SK-N-SH (cell line): ENCODE measurements around the gene ZNF837. TPM values are rescaled to one million over a fixed set of nuclear protein-coding genes. Genes with fewer than 3 reads are reported as not detected.

Experiments used
- CTCF ChIA-PET: fragments of 300-600, 350-600 bp; formaldehyde crosslinking; extraction: SDS; loops from one replicate; lab custom pipeline; 2021; lab: Yijun Ruan, JAX
- POLR2A ChIA-PET: fragments of 350-600 bp; sonication (Branson Sonifier 250); formaldehyde crosslinking; extraction: SDS; loops from one replicate; lab custom pipeline; 2020; ENCODE audit warnings: antibody characterized with exemption, inconsistent platforms; lab: Yijun Ruan, JAX
- DNase-seq: peaks from one replicate; pipeline ENCODE4 v3.0.0; 2012
- H2AFZ ChIP-seq: fragments of 200-600 bp; sonication (generic); 2 replicates; pipeline ENCODE4 v1.8.1; 2016; ENCODE audit warnings: antibody characterized with exemption, mild to moderate bottlenecking, low read depth
- H3F3A ChIP-seq: fragments of 200-600 bp; sonication (generic); replicated peaks from 2 replicates; pipeline ENCODE3; 2016; ENCODE audit warnings: antibody characterized with exemption, mild to moderate bottlenecking; ENCODE audit not compliant: insufficient read depth
- H3K27ac ChIP-seq, 2 experiments: fragments of 200-500 bp in 1 of 2; fragments of 200-600 bp in 1 of 2; sonication (Bioruptor generic) in 1 of 2; sonication (generic), shearing (Covaris generic) in 1 of 2; 2 replicates each; pipeline versions ENCODE4 v1.5.1 to v1.6.1; 2014 to 2016; ENCODE audit warnings: low read depth in 2 of 2, inconsistent platforms in 1 of 2, low read length in 1 of 2, mild to moderate bottlenecking in 1 of 2, mixed read lengths in 1 of 2
- H3K27me3 ChIP-seq: fragments of 200-600 bp; sonication (generic), shearing (Covaris generic); 2 replicates; pipeline ENCODE4 v1.6.1; 2016; ENCODE audit warnings: mixed run types; ENCODE audit not compliant: insufficient read depth
- H3K36me3 ChIP-seq, 2 experiments: fragments of 200-500 bp in 1 of 2; fragments of 200-600 bp in 1 of 2; sonication (Bioruptor generic) in 1 of 2; sonication (generic) in 1 of 2; replicated peaks in 1 of 2; 2 replicates each; pipeline versions ENCODE3 to v1.5.1; 2014 to 2016; ENCODE audit warnings: low read length in 1 of 2, mild to moderate bottlenecking in 1 of 2; ENCODE audit not compliant: insufficient read depth in 2 of 2, control insufficient read depth in 1 of 2
- H3K4me1 ChIP-seq, 2 experiments: fragments of 200-500 bp in 1 of 2; fragments of 200-600 bp in 1 of 2; sonication (Bioruptor generic) in 1 of 2; sonication (generic), shearing (Covaris generic) in 1 of 2; 2 replicates each; pipeline versions ENCODE4 v1.5.1 to v1.6.1; 2014 to 2016; ENCODE audit warnings: low read depth in 1 of 2, low read length in 1 of 2, mixed run types in 1 of 2; ENCODE audit not compliant: insufficient read depth in 2 of 2, control insufficient read depth in 1 of 2
- H3K4me2 ChIP-seq: fragments of 200-600 bp; sonication (generic), shearing (Covaris generic); 2 replicates; pipeline ENCODE4 v1.6.1; 2017; ENCODE audit warnings: mixed run types
- H3K4me3 ChIP-seq, 2 experiments: fragments of 200-500 bp in 1 of 2; fragments of 200-600 bp in 1 of 2; sonication (Bioruptor generic) in 1 of 2; sonication (generic), shearing (Covaris generic) in 1 of 2; 2 replicates each; pipeline versions ENCODE4 v1.5.1 to v1.8.1; 2014 to 2016; ENCODE audit warnings: low read depth in 2 of 2, inconsistent platforms in 1 of 2, low read length in 1 of 2, mild to moderate bottlenecking in 1 of 2, mixed read lengths in 1 of 2, moderate library complexity in 1 of 2
- H3K79me2 ChIP-seq: fragments of 200-600 bp; sonication (generic); 2 replicates; pipeline ENCODE4 v1.8.1; 2017; ENCODE audit warnings: mild to moderate bottlenecking; ENCODE audit not compliant: insufficient read depth
- H3K9ac ChIP-seq: fragments of 200-600 bp; sonication (generic); 2 replicates; pipeline ENCODE4 v1.6.1; 2017; ENCODE audit warnings: mixed run types
- H3K9me2 ChIP-seq: fragments of 200-600 bp; sonication (generic); 2 replicates; pipeline ENCODE4 v1.6.1; 2017; ENCODE audit warnings: mixed run types
- H3K9me3 ChIP-seq: fragments of 200-600 bp; sonication (generic); 2 replicates; pipeline ENCODE4 v1.6.1; 2017; ENCODE audit warnings: mixed run types, mild to moderate bottlenecking, moderate library complexity
- H4K20me1 ChIP-seq: fragments of 200-600 bp; sonication (generic); 2 replicates; pipeline ENCODE4 v1.6.1; 2017; ENCODE audit warnings: mild to moderate bottlenecking, mixed run types; ENCODE audit not compliant: insufficient read depth
- CHD2 ChIP-seq: fragments of 150-350 bp; IDR thresholded peaks from 2 replicates; pipeline ENCODE4 v1.6.1; 2018; ENCODE audit warnings: low read length; ENCODE audit not compliant: partially characterized antibody
- ELF1 ChIP-seq: IDR thresholded peaks from 2 replicates; pipeline ENCODE4 v1.4.0; 2012
- EP300 ChIP-seq, 2 experiments: IDR thresholded peaks; 2 replicates each; pipeline versions ENCODE4 v1.4.0 to v1.6.1; 2012; ENCODE audit warnings: borderline replicate concordance in 1 of 2, low read depth in 1 of 2, low read length in 1 of 2
- EZH2phosphoT487 ChIP-seq: fragments of 200-600 bp; sonication (generic); IDR thresholded peaks from 2 replicates; pipeline ENCODE4 v1.6.1; 2017; ENCODE audit warnings: low read depth, mixed run types, mild to moderate bottlenecking, antibody characterized with exemption, moderate library complexity, borderline replicate concordance
- GABPA ChIP-seq: IDR thresholded peaks from 2 replicates; pipeline ENCODE4 v1.4.0; 2012; ENCODE audit warnings: low read depth, mild to moderate bottlenecking
- GATA2 ChIP-seq: sonication (generic); formaldehyde crosslinking; IDR thresholded peaks from 2 replicates; pipeline ENCODE4 v1.5.0; 2020; ENCODE audit warnings: mild to moderate bottlenecking, missing genetic modification reagents
- IRF3 ChIP-seq: fragments of 150-350 bp; IDR thresholded peaks from 2 replicates; pipeline ENCODE4 v1.6.1; 2016; ENCODE audit warnings: mild to moderate bottlenecking, low read depth, low read length
- MEF2A ChIP-seq: IDR thresholded peaks from 2 replicates; pipeline ENCODE4 v1.4.0; 2012; ENCODE audit warnings: low read depth, borderline replicate concordance
- MXI1 ChIP-seq: IDR thresholded peaks from 2 replicates; pipeline ENCODE4 v1.6.1; 2012; ENCODE audit warnings: mild to moderate bottlenecking, low read depth, low read length, improper control_type of control experiment
- NFIC ChIP-seq: IDR thresholded peaks from 2 replicates; pipeline ENCODE4 v1.4.0; 2012; ENCODE audit warnings: borderline replicate concordance
- PBX3 ChIP-seq: IDR thresholded peaks from 2 replicates; pipeline ENCODE4; 2012
- POLR2AphosphoS5 ChIP-seq: IDR thresholded peaks from 2 replicates; pipeline ENCODE4 v1.6.1; 2012; ENCODE audit warnings: low read depth, low read length
- RCOR1 ChIP-seq: fragments of 150-350 bp; IDR thresholded peaks from 2 replicates; pipeline ENCODE4 v1.6.1; 2017; ENCODE audit warnings: antibody characterized with exemption, low read length
- REST ChIP-seq: IDR thresholded peaks from 2 replicates; pipeline ENCODE4 v1.6.1; 2012; ENCODE audit warnings: mild to moderate bottlenecking, low read depth, low read length, moderate library complexity
- RXRA ChIP-seq: IDR thresholded peaks from 2 replicates; pipeline ENCODE4 v1.4.0; 2012; ENCODE audit warnings: low read depth, mild to moderate bottlenecking, borderline replicate concordance
- TAF1 ChIP-seq: IDR thresholded peaks from 2 replicates; pipeline ENCODE4 v1.6.1; 2012; ENCODE audit warnings: low read depth, mild to moderate bottlenecking, low read length, moderate library complexity, borderline replicate concordance
- TCF12 ChIP-seq: IDR thresholded peaks from 2 replicates; pipeline ENCODE4 v1.4.0; 2012
- TEAD4 ChIP-seq: IDR thresholded peaks from 2 replicates; pipeline ENCODE4 v1.4.0; 2012; ENCODE audit warnings: mild to moderate bottlenecking, borderline replicate concordance; ENCODE audit not compliant: insufficient read depth
- WGBS: methylation state at CpG from one replicate; pipeline ENCODE4 v1.1.6; 2017; ENCODE audit warnings: low lambda C conversion rate; 5-methylcytosine and 5-hydroxymethylcytosine counted together
- polyA plus RNA-seq, 3 experiments: library from polyadenylated mRNA; depleted of rRNA; stranded (reverse); fragments of >200 nt; gene quantifications; 2 replicates each; pipeline ENCODE4 v1.2.3, GENCODE V29; 2012

The ZNF837 gene
- polyA plus RNA-seq, 1 of the 3 experiments (the other 2 are of a cell fraction): 1.6 TPM

GRCh38 chr19:58350871-58351557, 29.8 kb downstream of the ZNF837 start:
- no peaks in the 10 kb centered on the region for H3F3A ChIP-seq
- H3K9ac ChIP-seq: no peak overlapping the region
- no peaks in the 10 kb centered on the region for H3K27me3 ChIP-seq
- peaks cover 0 to 3% of the 10 kb centered on the region in 2 experiments; a peak in 2 of 4 replicates for H3K4me1 ChIP-seq
- H4K20me1 ChIP-seq: no peaks in the 10 kb centered on the region
- H3K9me2 ChIP-seq: no peaks in the 10 kb centered on the region
- no peaks in the 10 kb centered on the region for H3K9me3 ChIP-seq
- POLR2A ChIA-PET: no interaction called here
- H3K79me2 ChIP-seq: peaks cover 43% of the 10 kb centered on the region
- H2AFZ ChIP-seq: no peak overlapping the region
- H3K4me3 ChIP-seq: no peak overlapping the region
- TF ChIP-seq MEF2A (no peak), MXI1 (no peak), NFIC (no peak)
- no peak for DNase-seq
- CTCF ChIA-PET: interaction anchor here (1.3 kb wide), 1 partner anchor 23 kb away, joined by 4 read pairs; no protein-coding TSS in a partner anchor
- no peak overlapping the region for H3K27ac ChIP-seq
- peaks cover 2 to 4% of the 10 kb centered on the region in 2 experiments for H3K36me3 ChIP-seq
- no peak overlapping the region for H3K4me2 ChIP-seq
- WGBS: 95% methylated on average over 29 of the region's 34 CpGs

- Histone ChIP-seq H3K36me3 (peaks cover 2 to 8% of the 10 kb centered on the region in 2 experiments), H3K9ac (no peak overlapping the region), H4K20me1 (no peaks in the 10 kb centered on the region), H2AFZ (no peak overlapping the region), H3K4me1 (peaks cover 0 to 6% of the 10 kb centered on the region in 2 experiments; a peak in 2 of 4 replicates), H3K27ac (no peak overlapping the region), H3K79me2 (peaks cover 50% of the 10 kb centered on the region), H3K4me3 (no peak overlapping the region), H3K9me2 (no peaks in the 10 kb centered on the region), H3K9me3 (no peaks in the 10 kb centered on the region), H3K27me3 (no peaks in the 10 kb centered on the region), H3F3A (peaks cover 5% of the 10 kb centered on the region), H3K4me2 (no peak overlapping the region)
- TF ChIP-seq TAF1 (no peak), RCOR1 (no peak), IRF3 (no peak), PBX3 (no peak), POLR2AphosphoS5 (no peak), EZH2phosphoT487 (no peak), GATA2 (CRISPR knock-in tag) (no peak), RXRA (no peak), TEAD4 (no peak), GABPA (no peak), CHD2 (no peak), REST (no peak), NFIC (no peak), TCF12 (no peak), EP300 (IDR thresholded peaks at IDR 0.05; ENCODE audit: borderline replicate concordance in 1 of 2, low read depth in 1 of 2, low read length in 1 of 2) (no peak), ELF1 (no peak)
- POLR2A ChIA-PET: no interaction called here
- CTCF ChIA-PET: no interaction called here
- DNase-seq: no peak
- WGBS: 97% methylated on average over 69 of the region's 84 CpGs
Measured at GRCh38 chr19:58350001-58350861, 30.6 kb downstream of the ZNF837 start.
